GM13977 (cell line): ENCODE results near the gene CNTROB.

Source experiments
- DNase-seq: peaks from one replicate; pipeline ENCODE4 v3.0.0; 2012; ENCODE audit warnings: low spot score
- in situ Hi-C: fragments of 300-500 bp; cut with MboI; formaldehyde crosslinking; loops from one replicate; pipeline ENCODE4 v1.12.0; 2022; ENCODE audit warnings: low sequenced_read_pairs, low pct_unique_long_range_greater_than_20kb, mixed read lengths, inconsistent platforms; ENCODE audit not compliant: unreplicated experiment
- TF ChIP-seq, protein P1 (sequence below): IDR thresholded peaks from 2 replicates; pipeline ENCODE4 v1.5.1; 2012; ENCODE audit warnings: mild to moderate bottlenecking, control low read depth; ENCODE audit not compliant: insufficient read depth; ENCODE audit errors: extremely low read depth, missing control alignments

CNTROB gene

DNA sequence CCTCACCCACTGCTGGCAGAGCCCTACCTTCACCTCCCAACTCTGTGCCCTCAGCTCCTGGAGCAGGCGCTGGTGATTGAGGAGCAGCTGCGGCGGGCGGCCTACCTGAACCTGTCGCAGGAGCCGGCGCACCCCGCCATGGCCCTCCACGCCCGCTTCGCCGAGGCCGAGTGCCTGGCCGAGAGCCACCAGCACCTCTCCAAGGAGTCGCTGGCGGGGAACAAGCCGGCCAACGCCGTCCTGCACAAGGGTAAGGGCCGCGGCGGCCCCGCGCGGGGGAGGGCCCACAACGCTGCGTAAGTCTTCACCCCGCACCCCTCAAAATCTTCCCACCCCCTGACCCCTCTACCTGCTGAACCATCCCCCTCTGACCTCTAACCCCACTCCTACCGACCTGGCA lies 22.9 kb upstream of the CNTROB start:
- DNase-seq: no peak
- in situ Hi-C loops: no loop called here
- TF ChIP-seq, protein P1, sequence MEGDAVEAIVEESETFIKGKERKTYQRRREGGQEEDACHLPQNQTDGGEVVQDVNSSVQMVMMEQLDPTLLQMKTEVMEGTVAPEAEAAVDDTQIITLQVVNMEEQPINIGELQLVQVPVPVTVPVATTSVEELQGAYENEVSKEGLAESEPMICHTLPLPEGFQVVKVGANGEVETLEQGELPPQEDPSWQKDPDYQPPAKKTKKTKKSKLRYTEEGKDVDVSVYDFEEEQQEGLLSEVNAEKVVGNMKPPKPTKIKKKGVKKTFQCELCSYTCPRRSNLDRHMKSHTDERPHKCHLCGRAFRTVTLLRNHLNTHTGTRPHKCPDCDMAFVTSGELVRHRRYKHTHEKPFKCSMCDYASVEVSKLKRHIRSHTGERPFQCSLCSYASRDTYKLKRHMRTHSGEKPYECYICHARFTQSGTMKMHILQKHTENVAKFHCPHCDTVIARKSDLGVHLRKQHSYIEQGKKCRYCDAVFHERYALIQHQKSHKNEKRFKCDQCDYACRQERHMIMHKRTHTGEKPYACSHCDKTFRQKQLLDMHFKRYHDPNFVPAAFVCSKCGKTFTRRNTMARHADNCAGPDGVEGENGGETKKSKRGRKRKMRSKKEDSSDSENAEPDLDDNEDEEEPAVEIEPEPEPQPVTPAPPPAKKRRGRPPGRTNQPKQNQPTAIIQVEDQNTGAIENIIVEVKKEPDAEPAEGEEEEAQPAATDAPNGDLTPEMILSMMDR: no peak

DNA sequence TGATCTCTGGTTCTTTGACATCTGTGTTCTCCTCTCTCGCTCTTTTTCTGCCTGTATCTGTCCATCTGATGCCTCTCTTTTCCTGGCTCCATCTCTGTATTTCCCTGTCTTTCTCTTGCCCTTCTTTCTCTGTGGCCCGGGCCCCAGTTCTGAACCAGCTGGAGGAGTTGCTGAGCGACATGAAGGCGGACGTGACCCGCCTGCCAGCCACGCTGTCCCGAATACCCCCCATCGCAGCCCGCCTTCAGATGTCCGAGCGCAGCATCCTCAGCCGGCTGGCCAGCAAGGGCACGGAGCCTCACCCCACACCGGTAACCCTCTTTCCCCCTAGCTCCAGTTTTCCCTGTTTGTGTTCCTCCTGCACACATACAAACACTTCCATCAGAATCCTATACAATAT lies 21.7 kb upstream of the CNTROB start:
- TF ChIP-seq, protein P1: no peak
- in situ Hi-C loops: loop anchor here (10.0 kb wide), 1 partner anchor 75 kb away; no protein-coding TSS in a partner anchor
- DNase-seq: no peak

DNA sequence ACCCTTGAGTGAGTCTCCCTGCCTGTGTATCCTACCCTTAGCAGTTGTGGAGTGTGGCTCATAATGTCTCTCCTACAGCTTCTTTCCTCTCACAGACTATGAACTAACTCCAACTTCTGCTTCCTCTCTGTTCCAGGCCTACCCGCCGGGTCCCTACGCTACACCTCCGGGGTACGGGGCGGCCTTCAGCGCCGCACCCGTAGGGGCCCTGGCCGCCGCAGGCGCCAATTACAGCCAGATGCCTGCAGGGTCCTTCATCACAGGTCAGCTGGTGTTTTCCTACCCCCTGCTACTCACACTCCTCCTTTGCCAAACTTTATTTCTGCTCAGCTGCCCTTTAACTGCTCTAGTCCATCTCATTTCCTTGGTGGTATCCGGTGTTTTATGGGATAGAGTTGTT lies 21.3 kb upstream of the CNTROB start:
- no peak for DNase-seq
- in situ Hi-C loops: loop anchor here (10.0 kb wide), 1 partner anchor 74 kb away; no protein-coding TSS in a partner anchor
- TF ChIP-seq, protein P1: no peak

DNA sequence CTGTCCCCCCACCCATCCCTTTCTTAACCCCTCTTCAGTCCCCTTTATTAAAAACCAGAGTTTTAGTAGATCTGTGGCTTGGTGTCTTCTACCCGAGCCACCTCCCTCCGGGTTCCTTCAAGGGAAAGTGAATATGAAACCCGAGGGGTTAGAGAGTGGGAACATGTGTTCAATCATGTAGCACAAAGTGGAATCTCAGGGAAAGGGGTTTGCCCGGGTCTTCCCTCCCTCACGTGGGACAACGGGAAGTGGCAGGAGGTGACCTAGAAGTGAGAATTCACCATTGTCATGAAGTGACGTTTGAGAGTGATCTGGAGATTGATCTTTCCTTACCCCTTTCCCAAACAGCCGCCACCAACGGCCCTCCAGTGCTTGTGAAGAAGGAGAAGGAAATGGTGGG lies 20.9 kb upstream of the CNTROB start:
- DNase-seq: no peak
- TF ChIP-seq, protein P1: no peak
- in situ Hi-C loops: loop anchor here (10.0 kb wide), 1 partner anchor 74 kb away; no protein-coding TSS in a partner anchor

DNA sequence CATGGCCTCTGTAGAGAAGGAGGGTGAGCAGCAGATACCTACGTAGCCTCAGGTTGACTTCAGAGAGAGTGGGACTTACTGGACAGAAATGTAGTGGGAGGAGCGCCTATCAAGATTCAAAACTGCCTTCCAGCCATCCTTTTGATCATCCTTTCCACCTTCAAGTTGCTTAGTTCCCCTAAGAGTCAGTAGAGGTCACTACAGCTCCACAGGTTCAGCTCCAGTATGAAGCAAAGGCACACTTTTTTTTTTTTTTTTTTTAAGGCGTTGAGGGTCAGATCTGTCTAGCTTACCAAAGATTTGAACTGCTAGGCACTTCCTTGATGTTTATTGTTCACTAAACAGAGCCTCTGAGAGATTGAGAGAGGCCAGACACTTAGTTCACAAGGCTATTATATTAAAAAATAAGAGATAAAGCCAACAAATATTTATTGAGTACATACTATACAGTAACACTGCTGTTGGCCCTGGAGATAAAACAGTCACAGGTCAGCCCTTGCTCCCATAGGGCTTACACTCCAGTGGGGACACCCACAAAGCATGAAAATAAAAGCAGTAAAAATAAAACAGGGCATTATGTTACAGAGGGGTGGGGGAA lies 19.0 kb upstream of the CNTROB start:
- TF ChIP-seq, protein P1: peak; percentile 67
- peak; percentile 82 for DNase-seq
- in situ Hi-C loops: loop anchor here (10.0 kb wide), 1 partner anchor 72 kb away; no protein-coding TSS in a partner anchor

DNA sequence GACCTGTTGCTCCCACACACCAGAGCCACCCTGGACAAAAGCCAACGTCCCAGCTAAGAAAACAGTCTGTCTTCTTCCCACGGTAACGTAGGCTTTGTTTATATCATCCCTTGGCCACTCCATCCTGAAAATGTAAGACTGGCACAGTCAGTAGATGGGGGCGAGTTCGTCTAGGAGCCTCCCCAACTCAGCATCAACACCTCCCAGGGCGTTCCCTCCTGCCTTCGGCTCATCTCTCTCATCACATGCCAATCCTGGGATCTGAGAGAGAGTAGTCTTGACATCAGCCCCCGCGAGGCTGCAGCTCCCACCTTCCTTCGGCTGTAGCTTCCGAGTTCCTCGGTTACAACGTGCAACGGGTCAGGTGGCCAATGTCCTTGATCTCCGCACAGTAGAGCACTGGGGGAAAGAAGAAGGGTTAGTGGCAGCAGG lies 16.8 kb upstream of the CNTROB start:
- in situ Hi-C loops: loop anchor here (10.0 kb wide), 1 partner anchor 70 kb away; no protein-coding TSS in a partner anchor
- TF ChIP-seq, protein P1: no peak
- no peak for DNase-seq
